Astrocyte of the spinal cord (primary cell): ENCODE measurements around the gene AUH.

ENCODE experiments used
- DNase-seq: peaks from one replicate; pipeline ENCODE4 v3.0.0; 2011; ENCODE audit warnings: low read depth, low spot score
- H3K4me3 ChIP-seq: 2 replicates; pipeline ENCODE4 v1.5.1; 2011; ENCODE audit warnings: low read depth, mild to moderate bottlenecking, low read length, moderate library complexity
- CTCF ChIP-seq: IDR thresholded peaks from 2 replicates; pipeline ENCODE4 v1.5.1; 2012; ENCODE audit warnings: low read depth, mild to moderate bottlenecking, low read length, inconsistent platforms
- in situ Hi-C: cut with HindIII; loops from 2 replicates; pipeline ENCODE4 v1.10.0; 2017; ENCODE audit warnings: low sequenced_read_pairs

The AUH gene

GRCh38 chr9:91170951-91171350, 190.8 kb downstream of the AUH start:
- no peak overlapping the region for H3K4me3 ChIP-seq
- in situ Hi-C loops = no loop called here
- no peak for DNase-seq
- TF ChIP-seq CTCF = no peak

GRCh38 chr9:91166796-91167366, 194.8 kb downstream of the AUH start:
- no peak overlapping the region for H3K4me3 ChIP-seq
- peak; percentile 74 for DNase-seq
- TF ChIP-seq CTCF = no peak
- in situ Hi-C loops = no loop called here

DNA sequence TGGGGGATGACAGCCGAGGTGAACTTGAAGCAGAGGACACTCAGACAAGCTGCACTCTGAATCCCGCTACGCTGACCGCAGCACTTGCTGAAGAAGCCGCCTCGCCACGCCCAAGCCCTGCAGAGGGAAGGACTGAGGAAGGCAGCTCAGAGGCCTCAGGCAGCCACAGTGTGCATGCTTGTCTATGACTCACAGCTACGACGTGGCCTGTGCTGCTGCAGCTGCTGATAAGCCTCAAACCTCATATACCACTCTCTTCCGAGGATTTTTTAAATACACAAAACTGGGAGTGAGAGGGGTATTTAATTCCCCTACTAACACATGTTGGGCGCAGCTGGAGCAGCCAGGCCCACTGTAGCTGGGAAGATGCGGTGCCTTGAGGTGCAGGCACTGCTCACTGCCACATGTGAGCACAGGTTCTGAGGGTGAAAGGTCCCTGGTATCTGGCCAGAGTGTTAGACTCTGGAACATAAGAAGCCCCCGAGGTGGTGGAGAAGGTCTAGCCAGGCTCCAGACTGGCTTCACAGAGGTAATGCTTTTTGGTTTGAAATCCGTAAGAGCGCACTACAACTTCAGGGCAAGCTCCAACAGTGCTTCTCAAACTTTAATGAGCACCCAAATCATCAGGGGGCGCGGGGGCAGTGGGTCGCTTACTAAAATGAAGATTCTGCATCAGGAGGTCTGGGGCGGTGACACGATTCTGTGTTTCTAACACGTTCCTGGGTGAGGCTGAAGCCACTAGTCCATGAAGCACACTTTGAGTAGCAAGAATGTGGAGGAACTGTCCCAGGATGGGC, 196.8 kb downstream of the AUH start:
- no peak for TF ChIP-seq CTCF
- in situ Hi-C loops = no loop called here
- H3K4me3 ChIP-seq = no peak overlapping the region
- peak; percentile 98 for DNase-seq
